CD8-positive, alpha-beta memory T cell (primary cell): ENCODE measurements around the gene PCDHGB2. TPM values are rescaled to one million over a fixed set of nuclear protein-coding genes. Genes with fewer than 3 reads are reported as not detected.
A peak's percentile ranks its signal among the peaks of the same experiment; 100 is the strongest.
"Not testable (repeated sequence)": the region's sequence is repeated elsewhere in the genome, so short reads cannot be mapped to it uniquely, and the experiment has no call there.

Source experiments
- CTCF ChIA-PET: fragments of 350-600 bp; sonication (Branson Sonifier 250); formaldehyde crosslinking; loops from one replicate; lab custom pipeline; 2021; ENCODE audit warnings: antibody characterized with exemption; lab: Charles Lee
- POLR2A ChIA-PET: fragments of 350-600 bp; sonication (Branson Sonifier 250); formaldehyde crosslinking; loops from one replicate; lab custom pipeline; 2021; ENCODE audit warnings: antibody characterized with exemption; lab: Charles Lee
- DNase-seq, 5 donors: peaks; one replicate each; pipeline versions ENCODE4 v3.0.0 to v3.0.0-alpha.2; 2020 to 2022; ENCODE audit warnings: mixed read lengths in 1 of 5
- H3K27ac ChIP-seq: one replicate; pipeline ENCODE4 v1.7.0; 2013; ENCODE audit warnings: low read depth, mild to moderate bottlenecking, low read length, moderate library complexity
- H3K27me3 ChIP-seq: 2 replicates; pipeline ENCODE4 v1.7.0; 2013; ENCODE audit warnings: low read length, mild to moderate bottlenecking; ENCODE audit not compliant: insufficient read depth, poor library complexity, severe bottlenecking
- H3K36me3 ChIP-seq: 2 replicates; pipeline ENCODE4 v1.7.0; 2013; ENCODE audit warnings: mild to moderate bottlenecking, low read length, moderate library complexity; ENCODE audit not compliant: insufficient read depth
- H3K4me1 ChIP-seq: 2 replicates; pipeline ENCODE4 v1.7.0; 2013; ENCODE audit warnings: mild to moderate bottlenecking, low read length, moderate library complexity; ENCODE audit not compliant: insufficient read depth
- H3K4me3 ChIP-seq: 2 replicates; pipeline ENCODE4 v1.7.0; 2013; ENCODE audit warnings: mild to moderate bottlenecking, low read length
- H3K9me3 ChIP-seq: 2 replicates; pipeline ENCODE4 v1.7.0; 2013; ENCODE audit warnings: mild to moderate bottlenecking, low read length
- H3K27ac Mint-ChIP-seq, 8 donors: one replicate each; pipeline ENCODE4 v1.8.0; 2020 to 2021; ENCODE audit warnings: mixed read lengths in 8 of 8, mild to moderate bottlenecking in 6 of 8, inconsistent platforms in 3 of 8, moderate library complexity in 3 of 8
- H3K27me3 Mint-ChIP-seq, 2 donors: one replicate each; pipeline ENCODE4 v1.8.0; 2020 to 2021; ENCODE audit warnings: mixed read lengths in 2 of 2, mild to moderate bottlenecking in 1 of 2, moderate library complexity in 1 of 2
- H3K36me3 Mint-ChIP-seq, 3 donors: one replicate each; pipeline ENCODE4 v1.8.0; 2020 to 2021; ENCODE audit warnings: mixed read lengths in 3 of 3, inconsistent platforms in 1 of 3, mild to moderate bottlenecking in 1 of 3
- H3K4me1 Mint-ChIP-seq, 3 donors: one replicate each; pipeline ENCODE4 v1.8.0; 2020 to 2021; ENCODE audit warnings: mixed read lengths in 3 of 3, inconsistent platforms in 1 of 3, mild to moderate bottlenecking in 1 of 3
- H3K4me3 Mint-ChIP-seq, 7 donors: one replicate each; pipeline ENCODE4 v1.8.0; 2020 to 2021; ENCODE audit warnings: mixed read lengths in 7 of 7, mild to moderate bottlenecking in 6 of 7, moderate library complexity in 4 of 7, inconsistent platforms in 2 of 7
- H3K9me3 Mint-ChIP-seq, 5 donors: one replicate each; pipeline ENCODE4 v1.8.0; 2020 to 2022; ENCODE audit warnings: mixed read lengths in 5 of 5, mild to moderate bottlenecking in 3 of 5, moderate library complexity in 2 of 5, inconsistent platforms in 1 of 5
- polyA plus RNA-seq: library from polyadenylated mRNA; unstranded; fragments of 300-500 nt; fragmentation: Illumina TruSeq; gene quantifications from one replicate; pipeline ENCODE4 v1.2.3, GENCODE V29; 2021
- total RNA-seq, 2 experiments: library from RNA; stranded (reverse); gene quantifications; one replicate each; pipeline ENCODE4 v1.2.3, GENCODE V29; 2021

Gene PCDHGB2
- total and polyA plus RNA-seq, 3 experiments from 2014 or later: 0.09 to 0.40 (median 0.33) TPM

DNA sequence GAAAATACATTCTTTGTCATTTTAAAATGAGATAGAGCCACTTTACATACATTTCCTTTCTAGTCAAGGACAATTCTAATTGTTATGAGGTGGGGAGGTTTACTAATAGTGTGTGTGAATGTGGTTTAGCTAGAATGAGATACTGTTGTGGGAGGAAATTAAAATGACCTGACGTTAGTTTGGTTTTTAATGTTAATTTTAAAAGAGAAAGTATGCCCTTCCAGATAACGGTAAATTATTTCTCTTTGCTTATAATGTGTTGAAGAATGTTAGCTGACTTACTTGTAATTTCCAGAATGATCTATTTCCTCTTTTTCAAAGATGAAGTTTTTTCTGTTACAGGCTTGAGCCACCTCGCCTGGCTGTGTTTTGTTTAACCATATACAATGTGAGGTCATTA, 37.5 kb upstream of the PCDHGB2 start:
- Histone ChIP-seq H3K36me3 (peaks cover 12% of the 10 kb centered on the region), H3K4me1 (peaks cover 20% of the 10 kb centered on the region), H3K9me3 (peaks cover 39% of the 10 kb centered on the region), H3K4me3 (no peak overlapping the region), H3K27me3 (no peaks in the 10 kb centered on the region), H3K27ac (no peak overlapping the region)
- ChIA-PET POLR2A (no interaction called here), CTCF (interaction anchor here (1.2 kb wide), 1 partner anchor 236 kb away, joined by 4 read pairs; no protein-coding TSS in a partner anchor)
- Mint-ChIP-seq H3K9me3 (peaks cover 38 to 72% (median 62%) of the 10 kb centered on the region in 5 donors), H3K4me3 (peak overlapping the region in 4 of 7 donors; percentile 16 to 91 (median 34)), H3K27me3 (peaks cover 11 to 16% of the 10 kb centered on the region in 2 donors), H3K27ac (peak overlapping the region in 2 of 8 donors; percentile 27 to 99), H3K36me3 (peaks cover 19 to 37% (median 32%) of the 10 kb centered on the region in 3 donors), H3K4me1 (peaks cover 35 to 57% (median 41%) of the 10 kb centered on the region in 3 donors)
- DNase-seq: no peak

DNA sequence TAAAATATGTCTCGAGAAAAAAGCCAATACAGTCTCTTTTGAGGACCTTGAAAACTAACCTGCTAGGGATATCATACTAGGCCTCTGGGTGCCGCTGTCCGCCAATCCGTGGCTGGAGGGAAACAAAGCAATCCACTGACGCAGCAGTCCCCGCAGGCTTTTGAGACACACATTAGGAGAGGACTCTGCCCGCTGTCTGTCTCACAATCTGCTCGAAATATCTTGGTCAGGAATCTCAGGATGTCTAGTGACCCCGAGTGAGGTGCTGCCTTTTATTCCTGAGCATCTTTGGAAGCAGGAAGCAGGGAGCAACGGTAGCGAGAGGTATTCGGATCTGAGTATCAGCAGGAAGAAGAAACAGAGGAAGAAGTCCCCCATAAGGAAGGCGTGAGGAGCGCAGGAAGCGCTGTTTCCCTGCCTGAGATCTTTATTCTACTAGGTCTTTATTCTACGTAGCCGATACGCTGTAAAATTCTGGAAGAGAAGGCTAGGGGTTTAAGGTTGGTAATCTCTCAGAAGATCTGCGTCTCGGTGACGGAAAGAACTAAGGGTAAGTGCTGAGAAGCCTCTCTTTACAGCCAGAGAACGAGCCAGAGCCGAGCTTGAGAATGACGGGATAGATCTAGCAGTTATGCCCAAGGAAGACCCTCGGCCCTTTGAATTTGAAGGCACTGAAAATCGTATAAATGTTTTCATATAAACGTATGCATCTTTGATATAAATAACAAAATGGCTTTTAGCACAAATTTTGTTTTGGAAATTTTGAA, 33.5 kb upstream of the PCDHGB2 start:
- peaks cover 8% of the 10 kb centered on the region for H3K4me1 ChIP-seq
- Mint-ChIP-seq H3K9me3 (peaks cover 16 to 63% (median 52%) of the 10 kb centered on the region in 5 donors), H3K4me3 (peak overlapping the region; percentile 81 to 96 (median 94)), H3K27ac (peak overlapping the region; percentile 25 to 96 (median 92)), H3K4me1 (peaks cover 9 to 31% (median 12%) of the 10 kb centered on the region in 3 donors), H3K27me3 (peaks cover 35 to 51% of the 10 kb centered on the region in 2 donors), H3K36me3 (peaks cover 2 to 4% (median 4%) of the 10 kb centered on the region in 3 donors)
- ChIA-PET POLR2A (interaction anchor here (0.6 to 1.0 kb wide), 3 partner anchors 199 to 238 kb away, joined by 4 to 8 read pairs (median 4); no protein-coding TSS in a partner anchor), CTCF (interaction anchor here (0.8 to 2.1 kb wide), 4 partner anchors 195 to 237 kb away, joined by 3 to 5 read pairs (median 4); no protein-coding TSS in a partner anchor)
- DNase-seq: peak; percentile 22 to 79 (median 59)
- H3K27ac ChIP-seq: no peak overlapping the region
- no peaks in the 10 kb centered on the region for H3K36me3 ChIP-seq
- peak overlapping the region; percentile 60 for H3K4me3 ChIP-seq
- peaks cover 3% of the 10 kb centered on the region for H3K27me3 ChIP-seq
- peaks cover 13% of the 10 kb centered on the region for H3K9me3 ChIP-seq

- DNase-seq: no peak
- POLR2A ChIA-PET: interaction anchor here (1.0 kb wide), 1 partner anchor 8 kb away, joined by 3 read pairs; no protein-coding TSS in a partner anchor
- peaks cover 14 to 58% (median 52%) of the 10 kb centered on the region in 5 donors for H3K9me3 Mint-ChIP-seq
Measured at GRCh38 chr5:141328231-141328630, 31.6 kb upstream of the PCDHGB2 start.

DNA sequence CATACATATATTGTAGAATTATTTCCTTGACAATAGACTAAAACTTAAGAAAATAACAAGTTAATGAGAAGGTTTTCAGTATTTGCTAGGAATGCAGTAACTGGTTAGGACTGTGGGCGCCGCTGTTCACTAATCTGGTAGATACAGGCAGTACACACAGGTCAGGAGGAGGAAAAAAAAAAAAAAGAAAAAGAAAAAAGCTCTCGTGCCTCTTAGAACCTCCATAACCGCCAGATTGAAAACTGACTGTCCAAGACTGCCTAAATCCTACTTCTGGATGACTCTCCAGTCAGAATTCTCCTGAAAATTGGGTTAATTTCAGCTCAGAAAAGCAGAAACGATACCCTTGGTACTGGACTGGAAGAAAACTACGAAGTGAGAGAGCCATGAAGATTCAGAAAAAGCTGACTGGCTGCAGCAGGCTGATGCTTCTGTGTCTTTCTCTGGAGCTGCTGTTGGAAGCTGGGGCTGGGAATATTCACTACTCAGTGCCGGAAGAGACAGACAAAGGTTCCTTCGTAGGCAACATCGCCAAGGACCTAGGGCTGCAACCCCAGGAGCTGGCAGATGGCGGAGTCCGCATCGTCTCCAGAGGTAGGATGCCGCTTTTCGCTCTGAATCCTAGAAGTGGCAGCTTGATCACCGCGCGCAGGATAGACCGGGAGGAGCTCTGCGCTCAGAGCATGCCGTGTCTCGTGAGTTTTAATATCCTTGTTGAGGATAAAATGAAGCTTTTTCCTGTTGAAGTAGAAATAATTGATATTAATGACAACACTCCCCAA, 29.3 kb upstream of the PCDHGB2 start, which contains the start of gene PCDHGA1:
Gene PCDHGA1, plus strand, starts transcription at position 216 of the 782 bp plus-strand sequence.
- peaks cover 4 to 10% (median 5%) of the 10 kb centered on the region in 3 donors for H3K36me3 Mint-ChIP-seq
- peaks cover 3% of the 10 kb centered on the region for H3K27me3 ChIP-seq

More at GRCh38 chr5:141328231-141328630, 31.6 kb upstream of the PCDHGB2 start:
- peaks cover 1 to 6% (median 2%) of the 10 kb centered on the region in 3 donors for H3K36me3 Mint-ChIP-seq
- peaks cover 4% of the 10 kb centered on the region for H3K4me1 ChIP-seq
- no peaks in the 10 kb centered on the region for H3K9me3 ChIP-seq
- peaks cover 46 to 64% of the 10 kb centered on the region in 2 donors for H3K27me3 Mint-ChIP-seq
- H3K4me3 ChIP-seq: no peak overlapping the region
- H3K4me1 Mint-ChIP-seq: peaks cover 9 to 18% (median 10%) of the 10 kb centered on the region in 3 donors
- H3K27ac Mint-ChIP-seq: no peak overlapping the region
- no peak overlapping the region for H3K4me3 Mint-ChIP-seq
- CTCF ChIA-PET: interaction anchor here (1.0 to 3.5 kb wide), 3 partner anchors 9 to 236 kb away, joined by 4 to 28 read pairs (median 5); partner anchors contain the start of gene TAF7
- H3K36me3 ChIP-seq: no peaks in the 10 kb centered on the region
- H3K27ac ChIP-seq: no peak overlapping the region
- peaks cover 3% of the 10 kb centered on the region for H3K27me3 ChIP-seq

GRCh38 chr5:141332571-141332970, 27.2 kb upstream of the PCDHGB2 start:
- H3K36me3 ChIP-seq, DNase-seq, H3K9me3 ChIP-seq, H3K4me1 ChIP-seq, H3K4me1 Mint-ChIP-seq, H3K4me3 ChIP-seq, H3K4me3 Mint-ChIP-seq, H3K27ac Mint-ChIP-seq, H3K27ac ChIP-seq, H3K27me3 ChIP-seq, POLR2A ChIA-PET: not testable (repeated sequence)
- peaks cover 41 to 78% (median 74%) of the 10 kb centered on the region in 5 donors for H3K9me3 Mint-ChIP-seq
- CTCF ChIA-PET: interaction anchor here (2.8 kb wide), 1 partner anchor 12 kb away, joined by 12 read pairs; the partner anchor contains the start of gene TAF7
- H3K36me3 Mint-ChIP-seq: peaks cover 4 to 20% (median 7%) of the 10 kb centered on the region in 3 donors
- peaks cover 73 to 86% of the 10 kb centered on the region in 2 donors for H3K27me3 Mint-ChIP-seq

More for the DNA sequence above, 29.3 kb upstream of the PCDHGB2 start, which contains the start of gene PCDHGA1:
- Mint-ChIP-seq H3K27ac (no peak within 1 kb of the TSS), H3K27me3 (peaks cover 63 to 83% of the 10 kb centered on the region in 2 donors), H3K9me3 (peaks cover 28 to 73% (median 65%) of the 10 kb centered on the region in 5 donors), H3K4me1 (peaks cover 9 to 18% (median 10%) of the 10 kb centered on the region in 3 donors), H3K4me3 (peak within 1 kb of the TSS; percentile 18 to 78 (median 50))
- Histone ChIP-seq H3K4me3 (no peak within 1 kb of the TSS), H3K27ac (no peak within 1 kb of the TSS), H3K36me3 (no peaks in the 10 kb centered on the region), H3K9me3 (no peaks in the 10 kb centered on the region), H3K4me1 (peaks cover 4% of the 10 kb centered on the region)
- peak in 2 of 5 donors; percentile 8 to 51 for DNase-seq
- CTCF ChIA-PET: interaction anchor here (1.0 to 3.5 kb wide), 8 partner anchors 9 to 237 kb away, joined by 3 to 28 read pairs (median 3); partner anchors contain the start of genes PCDHGB3 and TAF7
- POLR2A ChIA-PET: interaction anchor here (0.5 to 1.2 kb wide), 3 partner anchors 10 to 65 kb away, joined by 3 to 8 read pairs (median 6); partner anchors contain the start of gene TAF7

DNA sequence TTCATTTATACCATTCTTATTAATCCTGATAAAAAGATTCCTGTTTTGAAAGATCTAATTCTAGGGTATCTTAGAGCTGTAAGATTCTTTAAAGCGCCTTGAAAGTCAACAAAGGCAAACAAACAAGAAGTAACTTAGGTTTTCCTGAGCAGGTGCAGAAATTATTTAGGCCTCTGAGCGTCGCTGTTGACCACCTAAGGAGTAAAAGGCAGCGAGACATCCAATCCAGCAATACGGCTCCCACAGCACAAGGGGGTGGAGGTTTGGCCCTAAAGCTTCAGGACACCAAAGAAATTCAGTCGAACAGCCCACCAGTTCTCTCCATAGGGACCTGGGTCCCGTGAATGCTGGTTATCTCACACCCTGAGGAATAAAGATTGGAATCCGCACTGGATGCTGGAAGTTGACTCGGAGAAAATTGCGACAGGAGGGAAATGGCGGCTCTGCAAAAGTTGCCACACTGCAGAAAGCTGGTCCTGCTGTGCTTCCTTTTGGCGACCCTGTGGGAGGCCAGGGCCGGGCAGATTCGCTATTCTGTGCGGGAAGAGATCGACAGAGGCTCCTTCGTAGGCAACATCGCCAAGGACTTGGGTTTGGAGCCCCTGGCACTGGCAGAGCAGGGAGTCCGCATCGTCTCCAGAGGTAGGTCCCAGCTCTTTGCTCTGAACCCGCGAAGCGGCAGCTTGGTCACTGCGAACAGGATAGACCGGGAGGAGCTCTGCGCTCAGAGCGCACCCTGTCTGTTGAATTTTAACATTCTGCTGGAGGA, 21.1 kb upstream of the PCDHGB2 start, which contains the start of gene PCDHGA2:
Gene PCDHGA2, plus strand, starts transcription at position 223 of the 769 bp plus-strand sequence.
- no peaks in the 10 kb centered on the region for H3K4me1 ChIP-seq
- no peak within 1 kb of the TSS for H3K27ac ChIP-seq
- CTCF ChIA-PET: interaction anchor here (1.0 to 1.4 kb wide), 2 partner anchors 8 to 15 kb away, joined by 3 to 4 read pairs; partner anchors contain the start of gene PCDHGA1
- H3K27me3 ChIP-seq: no peaks in the 10 kb centered on the region
- peaks cover 40 to 80% (median 70%) of the 10 kb centered on the region in 5 donors for H3K9me3 Mint-ChIP-seq
- no peak for DNase-seq
- H3K36me3 ChIP-seq: no peaks in the 10 kb centered on the region
- H3K27ac Mint-ChIP-seq: peak within 1 kb of the TSS in 1 of 8 donors; percentile 5
- H3K4me1 Mint-ChIP-seq: no peaks in the 10 kb centered on the region
- H3K4me3 Mint-ChIP-seq: no peak within 1 kb of the TSS
- H3K36me3 Mint-ChIP-seq: peaks cover 3 to 16% (median 7%) of the 10 kb centered on the region in 3 donors
- no peaks in the 10 kb centered on the region for H3K9me3 ChIP-seq
- H3K4me3 ChIP-seq: no peak within 1 kb of the TSS
- H3K27me3 Mint-ChIP-seq: peaks cover 76 to 86% of the 10 kb centered on the region in 2 donors
- POLR2A ChIA-PET: no interaction called here
